NCI-H2227 (cell line): Measurements from ENCODE around the gene IFNA6.

ENCODE experiments used
- DNase-seq: peaks from one replicate; lab custom pipeline; 2025; ENCODE audit not compliant: unreplicated experiment; lab: John Stamatoyannopoulos, UW

IFNA6 gene

DNA sequence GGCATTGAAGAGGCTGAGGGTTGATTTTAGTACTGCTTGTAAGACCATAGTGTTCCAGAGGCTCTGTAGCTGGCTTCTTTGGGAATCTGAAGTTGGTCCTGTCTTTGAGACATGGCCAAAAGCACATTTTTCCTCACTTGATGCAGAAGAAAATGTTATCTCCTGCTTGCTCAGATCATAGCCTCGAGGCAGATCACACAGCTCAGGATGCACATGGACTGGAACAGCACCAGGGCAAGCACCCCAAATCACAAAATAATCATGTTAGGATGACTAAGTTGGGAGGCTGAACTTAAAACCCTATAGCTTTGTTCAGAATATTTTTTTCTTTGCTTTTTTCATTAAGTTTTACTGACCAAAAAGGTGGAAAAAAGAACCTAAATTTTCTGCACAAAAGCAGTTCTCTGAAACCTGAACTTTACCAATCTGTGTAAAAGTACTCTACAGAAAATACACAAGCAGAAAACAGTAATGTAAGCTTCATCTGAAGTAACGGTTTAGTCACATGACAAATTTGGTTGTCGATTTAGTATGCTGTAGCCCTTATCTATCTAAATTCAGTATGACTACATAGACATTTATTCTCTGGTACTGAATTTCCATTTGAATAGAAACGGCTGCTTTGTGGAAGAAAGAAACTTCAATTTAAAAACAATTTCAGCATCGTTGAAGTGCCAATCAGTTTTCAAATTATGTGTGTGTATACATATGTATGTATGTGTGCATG is 18.8 kb downstream of the IFNA6 start:
- no peak for DNase-seq

DNA sequence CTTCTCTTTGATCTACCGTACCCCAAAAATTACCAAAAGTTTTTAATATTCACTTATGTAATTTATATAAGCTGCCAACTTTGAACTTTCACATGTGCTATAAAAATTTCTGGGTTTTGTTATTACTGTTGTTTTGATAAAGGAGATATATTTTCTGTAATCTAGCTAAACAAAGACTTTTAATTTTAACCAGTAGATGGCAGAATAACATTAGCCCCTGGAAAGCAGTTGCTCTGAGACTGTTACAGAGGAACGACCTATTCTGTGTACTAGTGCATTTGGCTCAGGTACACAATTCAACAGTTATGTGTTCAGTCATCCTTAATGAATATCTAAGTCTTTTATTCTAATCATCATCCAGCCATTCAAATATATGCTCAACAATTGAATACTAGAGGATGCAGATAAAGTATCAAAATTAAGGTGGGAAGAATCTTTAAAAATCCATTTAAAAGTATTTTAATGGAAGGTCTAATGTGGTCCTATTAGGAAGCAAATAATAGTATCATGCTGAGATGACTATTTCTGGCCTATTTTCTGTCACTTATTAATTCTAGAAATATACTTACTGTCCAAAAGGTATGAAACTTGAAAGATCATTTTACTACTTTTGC is 24.1 kb downstream of the IFNA6 start:
- peak; percentile 65 for DNase-seq

DNA sequence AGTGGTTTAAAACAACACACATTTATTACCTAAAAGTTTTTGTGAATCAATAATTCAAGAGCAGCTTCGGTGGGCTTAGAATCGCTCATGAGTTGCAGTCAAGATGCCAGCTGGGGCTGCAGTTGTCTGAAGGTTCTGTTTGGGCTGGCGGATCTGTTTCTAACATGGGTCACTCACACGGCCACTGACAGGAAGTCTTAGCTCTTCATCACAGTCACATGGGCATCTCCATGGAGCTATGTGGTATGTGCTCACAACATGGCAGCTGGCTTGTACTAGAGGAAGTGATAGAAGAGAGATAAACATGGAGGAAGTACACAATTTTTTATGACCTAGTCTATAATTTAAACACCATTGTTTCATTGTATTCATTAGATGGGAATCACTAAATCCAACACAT is 26.6 kb downstream of the IFNA6 start:
- no peak for DNase-seq

DNA sequence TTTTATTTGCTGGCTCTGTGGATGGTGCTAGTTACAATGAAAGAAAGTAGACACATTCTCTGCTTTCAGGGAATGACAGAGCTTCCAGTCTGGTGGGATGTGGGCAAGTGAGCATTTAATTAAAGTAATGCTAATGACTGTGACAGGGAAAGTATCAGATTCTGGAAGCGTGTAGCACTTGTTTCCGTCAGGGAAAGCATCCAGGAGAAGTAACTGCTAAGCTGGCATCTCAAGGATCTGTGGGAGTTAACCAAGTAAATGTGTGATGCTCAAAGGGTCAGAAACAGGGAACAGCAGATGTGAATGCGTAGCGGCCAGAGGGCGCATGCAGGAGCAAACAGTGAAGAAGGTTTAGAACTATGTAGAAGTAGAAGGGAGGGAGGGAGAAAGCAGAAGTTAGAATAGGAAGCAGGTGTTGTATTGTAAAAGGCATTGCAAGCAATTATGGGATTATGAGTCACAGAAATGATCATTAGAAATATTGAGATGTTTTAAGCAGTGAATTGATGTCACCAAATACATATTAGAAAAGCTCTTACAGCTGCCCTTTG is 27.7 kb downstream of the IFNA6 start:
- DNase-seq, result no peak

DNA sequence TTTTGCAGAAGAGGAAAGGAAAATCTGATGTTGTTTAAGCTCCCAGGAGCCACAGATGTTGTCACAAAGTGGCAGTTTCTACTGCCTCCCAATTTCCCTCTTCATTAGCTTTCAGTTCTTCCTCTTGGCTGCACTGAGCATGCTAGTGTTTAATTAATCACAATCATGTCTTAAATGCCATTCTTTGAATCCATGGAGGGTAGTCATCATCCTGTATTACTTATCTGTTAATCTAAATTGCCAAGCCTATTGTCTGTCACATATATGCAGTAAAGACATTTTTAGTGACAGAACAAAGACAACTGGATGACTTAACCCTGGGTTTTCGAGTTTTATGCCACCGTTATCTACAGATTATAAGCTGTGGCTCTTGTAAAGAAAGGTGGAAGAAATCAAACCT is 30.2 kb downstream of the IFNA6 start:
- DNase-seq, result no peak

DNA sequence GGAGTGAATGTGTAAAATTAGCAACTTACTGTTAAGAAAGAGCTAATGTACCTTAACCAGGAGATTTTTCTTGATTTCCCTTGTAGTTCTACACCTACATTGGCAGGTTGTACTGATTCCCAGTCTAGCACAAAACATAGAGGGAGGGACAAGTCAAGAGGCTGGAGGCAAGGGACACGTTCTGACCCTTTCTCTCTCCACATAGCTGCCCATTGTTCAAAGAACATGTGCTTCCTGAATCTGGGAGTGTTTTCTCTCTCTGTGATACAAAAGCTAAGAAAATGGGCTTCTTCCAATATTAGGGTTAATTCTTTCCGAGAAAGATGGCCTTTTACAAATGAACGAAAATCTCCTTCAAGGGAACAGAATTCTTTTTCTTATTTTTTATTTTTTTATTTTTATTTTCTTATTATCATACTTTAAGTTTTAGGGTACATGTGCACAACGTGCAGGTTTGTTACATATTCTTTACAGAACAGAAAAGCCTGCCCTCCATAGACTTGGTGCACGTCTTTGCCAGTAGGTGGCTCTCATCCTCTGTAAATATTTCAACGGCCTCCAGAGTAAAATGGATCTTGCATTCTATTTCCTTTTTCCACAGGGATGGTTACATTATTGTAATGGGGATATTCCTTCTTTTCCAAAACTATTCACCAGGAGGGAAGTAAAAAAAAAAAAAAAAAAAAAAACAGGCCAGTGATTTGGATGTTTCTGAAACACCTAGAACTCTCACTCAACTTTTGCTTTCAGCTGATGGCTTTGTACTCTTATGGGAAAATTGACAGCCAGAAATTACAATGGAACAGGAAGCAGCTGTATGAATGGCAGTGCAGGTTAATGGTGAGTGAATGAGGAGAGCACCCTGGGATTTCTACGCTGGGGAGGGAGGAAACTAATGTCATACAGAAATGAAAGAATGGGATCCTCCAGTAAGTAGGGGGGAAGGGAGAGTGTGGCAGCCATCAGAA is 32.4 kb downstream of the IFNA6 start:
- peak; percentile 41 for DNase-seq

DNA sequence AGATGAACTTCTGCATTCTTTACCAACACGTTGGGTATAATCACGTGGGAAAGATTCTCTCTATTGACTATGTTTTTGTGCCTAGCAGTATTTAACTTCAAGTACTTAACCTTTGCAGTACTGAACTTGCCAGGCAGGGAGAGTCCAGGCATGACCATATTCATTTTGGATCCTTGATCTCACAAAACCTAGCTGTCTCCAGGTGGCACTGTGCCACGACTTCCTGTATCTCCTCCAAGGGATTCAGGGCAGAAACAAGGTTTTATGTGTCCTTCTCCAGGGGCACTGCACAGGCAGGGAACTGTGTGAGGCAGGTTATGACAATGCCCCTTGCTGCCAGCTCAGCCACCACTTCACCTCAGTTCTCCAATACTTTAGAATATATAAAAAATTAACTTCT is 33.8 kb downstream of the IFNA6 start:
- DNase-seq, result no peak

DNA sequence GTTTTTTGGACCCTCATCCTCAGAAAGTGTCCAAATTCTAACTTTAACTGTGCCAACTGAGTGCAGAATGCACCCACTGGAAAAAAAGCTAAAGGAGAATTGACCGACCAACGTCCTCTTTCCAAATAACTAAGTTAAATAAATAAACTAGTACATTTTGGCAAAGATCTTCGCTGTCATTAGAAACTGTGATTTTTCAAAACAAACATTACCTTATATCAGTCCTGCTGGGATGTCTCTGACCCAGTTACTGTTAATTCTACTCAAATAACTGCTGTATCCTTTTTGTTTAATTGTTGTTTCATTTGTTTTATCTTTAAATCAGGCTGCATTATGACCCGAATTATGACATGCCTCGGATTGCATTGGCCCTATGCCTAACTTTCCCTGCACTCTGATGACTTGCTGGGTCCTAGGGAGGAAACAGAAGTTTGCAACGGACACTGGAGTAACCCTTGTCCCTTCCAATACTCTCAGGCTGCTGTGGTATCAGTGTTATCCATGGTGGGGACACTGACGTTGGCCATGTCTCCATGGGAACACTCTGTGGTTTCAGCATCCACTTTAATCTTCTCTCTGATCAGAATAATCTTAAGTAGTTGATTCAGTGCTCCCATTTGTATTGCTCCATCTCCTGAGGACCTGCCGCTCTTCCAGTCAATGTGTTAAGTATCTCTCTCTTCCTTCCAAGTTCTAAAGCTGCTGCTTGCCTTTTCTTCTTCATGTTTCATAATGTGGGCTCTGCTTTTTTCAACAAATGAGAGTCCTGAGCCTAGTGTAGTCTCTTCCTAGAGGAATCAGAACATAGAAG is 34.5 kb downstream of the IFNA6 start:
- DNase-seq, result no peak

DNA sequence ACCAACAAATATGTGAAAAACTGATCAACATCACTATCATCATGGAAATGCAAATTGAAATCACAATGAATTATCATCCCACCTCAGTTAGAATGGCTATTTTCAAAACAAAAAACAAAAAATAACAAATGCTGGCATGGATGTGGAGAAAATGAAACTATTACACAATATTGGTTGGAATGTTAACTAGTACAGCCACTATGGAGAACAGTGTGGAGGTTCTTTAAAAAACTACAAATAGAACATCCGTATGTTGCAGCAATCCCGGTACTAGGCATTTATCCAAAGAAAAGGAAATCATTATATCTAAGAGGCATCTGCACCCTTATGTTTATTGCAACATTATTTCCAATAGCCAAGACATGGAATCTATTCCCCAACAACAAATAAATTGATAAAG is 36.5 kb downstream of the IFNA6 start:
- DNase-seq, result no peak

DNA sequence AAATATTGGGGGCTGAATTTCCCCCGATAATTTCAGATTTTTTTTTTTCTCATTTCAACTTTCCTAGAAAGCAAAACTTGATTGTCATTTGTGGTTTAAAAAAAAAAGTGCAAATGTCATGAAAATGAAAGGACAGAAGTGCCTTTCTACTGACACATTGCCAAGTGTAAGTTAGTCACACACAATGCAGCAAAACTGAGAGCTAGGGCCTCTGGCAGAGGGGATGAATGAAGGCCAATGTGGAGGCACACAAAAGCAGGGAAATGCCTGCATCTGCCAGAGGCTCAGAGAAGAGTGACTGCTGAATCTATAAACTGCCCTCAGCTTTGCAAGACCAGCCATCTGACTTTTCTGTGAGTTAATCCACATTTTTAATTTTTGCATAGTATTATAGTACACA is 38.8 kb downstream of the IFNA6 start:
- DNase-seq, result no peak

DNA sequence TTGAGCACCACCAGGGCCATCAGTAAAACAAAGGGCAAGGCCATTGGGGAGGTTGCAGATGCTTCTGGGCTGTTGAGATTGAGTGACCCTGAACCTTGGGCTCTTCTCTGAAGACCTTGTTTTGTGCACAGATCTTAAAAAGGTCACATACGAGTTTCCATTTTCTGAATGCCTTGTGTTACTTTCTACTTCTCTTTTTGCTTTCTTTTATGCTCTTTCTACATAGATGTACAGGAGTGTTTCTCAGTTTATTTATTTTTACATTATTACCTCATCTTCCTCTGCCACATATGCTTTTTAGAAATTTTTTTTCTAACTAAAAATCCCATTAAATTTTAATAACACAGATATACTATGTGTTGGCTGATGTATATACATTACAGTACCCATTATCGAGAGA is 45.5 kb downstream of the IFNA6 start, which contains the start of gene IFNA5:
TSS of gene IFNA5 (minus strand) at position 101 of the 400 bp plus-strand sequence. CDS start at position 44, 57 bp downstream.
- DNase-seq, result no peak
